H9 (cell line): ENCODE data around the gene OBSL1. TPM values are rescaled to one million over a fixed set of nuclear protein-coding genes. Genes with fewer than 3 reads are reported as not detected.

Experiments used
- DNase-seq: peaks from one replicate; pipeline ENCODE4 v3.0.0-alpha.2; 2017
- H2AFZ ChIP-seq: one replicate; pipeline ENCODE4 v1.6.1; 2013; ENCODE audit warnings: mild to moderate bottlenecking, low read length, control low read depth, moderate library complexity
- H2AK5ac ChIP-seq: 2 replicates; pipeline ENCODE4 v1.6.1; 2013; ENCODE audit warnings: low read length, control low read depth, mixed read lengths; ENCODE audit not compliant: insufficient read length
- H2BK120ac ChIP-seq: one replicate; pipeline ENCODE4 v1.6.1; 2013; ENCODE audit warnings: low read depth, mild to moderate bottlenecking, low read length, control low read depth, inconsistent platforms; ENCODE audit not compliant: poor library complexity, severe bottlenecking
- H2BK12ac ChIP-seq: 2 replicates; pipeline ENCODE4 v1.6.1; 2013; ENCODE audit warnings: low read length, control low read depth, mixed read lengths, low read depth; ENCODE audit not compliant: insufficient read length
- H2BK15ac ChIP-seq: 2 replicates; pipeline ENCODE4 v1.6.1; 2013; ENCODE audit warnings: low read depth, low read length, control low read depth
- H2BK20ac ChIP-seq: one replicate; pipeline ENCODE4 v1.6.1; 2013; ENCODE audit warnings: low read depth, mild to moderate bottlenecking, low read length, control low read depth, inconsistent platforms; ENCODE audit not compliant: poor library complexity, severe bottlenecking
- H2BK5ac ChIP-seq: 2 replicates; pipeline ENCODE4 v1.6.1; 2013; ENCODE audit warnings: low read length, control low read depth, mixed read lengths; ENCODE audit not compliant: insufficient read length
- H3K14ac ChIP-seq: 2 replicates; pipeline ENCODE4 v1.6.1; 2013; ENCODE audit warnings: low read length, control low read depth; ENCODE audit not compliant: insufficient read depth
- H3K18ac ChIP-seq: 2 replicates; pipeline ENCODE4 v1.6.1; 2013; ENCODE audit warnings: low read depth, mild to moderate bottlenecking, mixed read lengths, low read length, control low read depth; ENCODE audit not compliant: insufficient read length
- H3K23ac ChIP-seq: 2 replicates; pipeline ENCODE4 v1.6.1; 2013; ENCODE audit warnings: low read length, control low read depth, mixed read lengths, low read depth; ENCODE audit not compliant: insufficient read length
- H3K23me2 ChIP-seq: 2 replicates; pipeline ENCODE4 v1.6.1; 2013; ENCODE audit warnings: low read depth, mild to moderate bottlenecking, mixed read lengths, low read length, control low read depth; ENCODE audit not compliant: insufficient read length, poor library complexity, severe bottlenecking
- H3K27ac ChIP-seq: 2 replicates; pipeline ENCODE4 v1.5.1; 2013; ENCODE audit warnings: low read length, control low read depth, mixed read lengths, low read depth; ENCODE audit not compliant: insufficient read length
- H3K27me3 ChIP-seq: 2 replicates; pipeline ENCODE4 v1.6.1; 2013; ENCODE audit warnings: low read length, control low read depth, inconsistent platforms; ENCODE audit not compliant: insufficient read depth
- H3K4ac ChIP-seq: 2 replicates; pipeline ENCODE4 v1.6.1; 2013; ENCODE audit warnings: low read depth, mild to moderate bottlenecking, control low read depth, inconsistent platforms, low read length, moderate library complexity
- H3K4me1 ChIP-seq: 2 replicates; pipeline ENCODE4 v1.6.1; 2013; ENCODE audit warnings: low read length, control low read depth, inconsistent platforms; ENCODE audit not compliant: insufficient read depth
- H3K4me2 ChIP-seq: 2 replicates; pipeline ENCODE4 v1.6.1; 2013; ENCODE audit warnings: low read length, control low read depth, mixed read lengths; ENCODE audit not compliant: insufficient read length, insufficient read depth
- H3K56ac ChIP-seq: 2 replicates; pipeline ENCODE4 v1.6.1; 2013; ENCODE audit warnings: low read depth, mild to moderate bottlenecking, mixed read lengths, low read length, control low read depth; ENCODE audit not compliant: insufficient read length
- H3K79me1 ChIP-seq: 2 replicates; pipeline ENCODE4 v1.6.1; 2013; ENCODE audit warnings: low read depth, mild to moderate bottlenecking, moderate library complexity, low read length, control low read depth, inconsistent platforms; ENCODE audit not compliant: insufficient read depth, poor library complexity, severe bottlenecking
- H3K79me2 ChIP-seq: 2 replicates; pipeline ENCODE4 v1.6.1; 2013; ENCODE audit warnings: low read length, control low read depth, inconsistent platforms; ENCODE audit not compliant: insufficient read depth
- H3K9ac ChIP-seq: 2 replicates; pipeline ENCODE4 v1.6.1; 2013; ENCODE audit warnings: low read length, control low read depth, mixed read lengths; ENCODE audit not compliant: insufficient read length; ENCODE audit errors: extremely low read depth
- H3K9me3 ChIP-seq: one replicate; pipeline ENCODE4 v1.6.1; 2013; ENCODE audit warnings: low read depth, low read length, inconsistent platforms; ENCODE audit not compliant: control insufficient read depth
- H3T11ph ChIP-seq: one replicate; pipeline ENCODE4 v1.6.1; 2013; ENCODE audit warnings: mild to moderate bottlenecking, low read length, control low read depth, inconsistent platforms
- H4K20me1 ChIP-seq: one replicate; pipeline ENCODE4 v1.6.1; 2013; ENCODE audit not compliant: control insufficient read depth, insufficient read length, insufficient read depth
- H4K5ac ChIP-seq: 2 replicates; pipeline ENCODE4 v1.6.1; 2013; ENCODE audit warnings: low read depth, mild to moderate bottlenecking, mixed read lengths, low read length, control low read depth; ENCODE audit not compliant: insufficient read length
- H4K8ac ChIP-seq: replicated peaks from 2 replicates; pipeline ENCODE4 v1.6.1; 2013; ENCODE audit warnings: low read length, control low read depth, mixed read lengths, low read depth; ENCODE audit not compliant: insufficient read length
- H4K91ac ChIP-seq: 2 replicates; pipeline ENCODE4 v1.6.1; 2013; ENCODE audit warnings: low read depth, mild to moderate bottlenecking, moderate library complexity, mixed read lengths, low read length, control low read depth; ENCODE audit not compliant: insufficient read length
- H3K27ac Mint-ChIP-seq, 3 experiments: 2 replicates in 2 of 3; 3 replicates in 1 of 3; pipeline ENCODE4 v1.8.0; 2020 to 2021; ENCODE audit warnings: mixed read lengths in 3 of 3, mild to moderate bottlenecking in 1 of 3, moderate library complexity in 1 of 3
- H3K27me3 Mint-ChIP-seq: 2 replicates; pipeline ENCODE4 v1.8.0; 2021; ENCODE audit warnings: low read depth, mild to moderate bottlenecking, moderate library complexity, mixed read lengths
- H3K36me3 Mint-ChIP-seq, 3 experiments: 2 replicates in 2 of 3; 3 replicates in 1 of 3; pipeline ENCODE4 v1.8.0; 2020 to 2021; ENCODE audit warnings: low read depth in 3 of 3, mixed read lengths in 3 of 3; ENCODE audit not compliant: insufficient read depth in 1 of 3
- H3K4me1 Mint-ChIP-seq, 2 experiments: 2 replicates each; pipeline ENCODE4 v1.8.0; 2020; ENCODE audit warnings: mixed read lengths in 2 of 2
- H3K4me3 Mint-ChIP-seq, 2 experiments: 2 replicates in 1 of 2; 3 replicates in 1 of 2; pipeline ENCODE4 v1.8.0; 2020 to 2021; ENCODE audit warnings: mild to moderate bottlenecking in 2 of 2, mixed read lengths in 2 of 2, moderate library complexity in 1 of 2
- H3K9me3 Mint-ChIP-seq, 2 experiments: 2 replicates in 1 of 2; 3 replicates in 1 of 2; pipeline ENCODE4 v1.8.0; 2020; ENCODE audit warnings: mild to moderate bottlenecking in 2 of 2, mixed read lengths in 2 of 2, moderate library complexity in 1 of 2
- CTCF ChIP-seq: fragments of 200-600 bp; sonication (generic); conservative IDR thresholded peaks from 3 replicates; pipeline ENCODE4 v1.8.0; 2021; ENCODE audit warnings: antibody characterized with exemption, mild to moderate bottlenecking
- WGBS: extraction: QIAGEN DNeasy Blood & Tissue Kit; methylation state at CpG from one replicate; pipeline ENCODE4 v1.1.7; 2013; ENCODE audit warnings: missing lambda C conversion rate, low lambda C conversion rate, mixed read lengths; ENCODE audit not compliant: insufficient read length; ENCODE audit errors: extremely low coverage; 5-methylcytosine and 5-hydroxymethylcytosine counted together
- total RNA-seq: library from RNA; stranded (reverse); gene quantifications from 2 replicates; pipeline ENCODE4 v1.2.1, GENCODE V29; 2021

OBSL1 gene
- total RNA-seq, 1 experiment from 2014 or later: 140 TPM

- H2BK12ac ChIP-seq: no peak overlapping the region
- H3K4ac ChIP-seq: no peak overlapping the region
- whole genome bisulfite sequencing: no CpG with 5 or more reads among the region's 66 CpGs
- no peak overlapping the region for H3K56ac ChIP-seq
- no peaks in the 10 kb centered on the region for H3K79me1 ChIP-seq
- H3K9ac ChIP-seq: peak overlapping the region; percentile 51
- peak overlapping the region; percentile 94 for H3K4me2 ChIP-seq
- H3K23me2 ChIP-seq: peaks cover 16% of the 10 kb centered on the region
- no peak overlapping the region for H2BK5ac ChIP-seq
- H2AFZ ChIP-seq: no peak overlapping the region
- H4K91ac ChIP-seq: no peak overlapping the region
- no peak for DNase-seq
- no peak overlapping the region for H2BK15ac ChIP-seq
- H3K23ac ChIP-seq: no peak overlapping the region
- no peak overlapping the region for H2BK120ac ChIP-seq
- H3T11ph ChIP-seq: no peak overlapping the region
- no peak overlapping the region for H3K27ac ChIP-seq
- H2AK5ac ChIP-seq: no peak overlapping the region
- H3K9me3 ChIP-seq: no peaks in the 10 kb centered on the region
- no peak overlapping the region for H4K5ac ChIP-seq
- peak overlapping the region; percentile 87 to 94 for H3K4me3 Mint-ChIP-seq
- H3K79me2 ChIP-seq: no peaks in the 10 kb centered on the region
- no peak overlapping the region for H2BK20ac ChIP-seq
- H4K20me1 ChIP-seq: no peaks in the 10 kb centered on the region
- H3K18ac ChIP-seq: no peak overlapping the region
- peak overlapping the region; percentile 57; the same call in 1 of the 2 replicates for H3K14ac ChIP-seq
- peak overlapping the region in 1 of 3 experiments; percentile 88; a peak in 2 of 7 replicates for H3K27ac Mint-ChIP-seq
- H3K9me3 Mint-ChIP-seq: peaks cover 0 to 4% of the 10 kb centered on the region in 2 experiments; a peak in 1 of 5 replicates
- H3K4me1 ChIP-seq: peaks cover 5% of the 10 kb centered on the region; the same call in 1 of the 2 replicates
- H3K36me3 Mint-ChIP-seq: peaks cover 24 to 38% (median 30%) of the 10 kb centered on the region in 3 experiments
- H4K8ac ChIP-seq: no peak overlapping the region
- peaks cover 27% of the 10 kb centered on the region for H3K27me3 Mint-ChIP-seq
- no peak for TF ChIP-seq CTCF
- peaks cover 26 to 28% of the 10 kb centered on the region in 2 experiments for H3K4me1 Mint-ChIP-seq
- no peaks in the 10 kb centered on the region for H3K27me3 ChIP-seq
Observed at GRCh38 chr2:219542931-219543595, 28.3 kb downstream of the OBSL1 start.
